ENCODE results near the gene CRBN. TPM values are rescaled to one million over a fixed set of nuclear protein-coding genes. Genes with fewer than 3 reads are reported as not detected.
A peak's percentile ranks its signal among the peaks of the same experiment; 100 is the strongest.

The CRBN gene
- 100 to 1,000 TPM; 126 to 166 (median 139) TPM for total RNA-seq
- 181 TPM for total RNA-seq (2013)

- H3K9me3 ChIP-seq (ENCODE audit: control insufficient read depth, insufficient read depth, low read length) = no peaks in the 10 kb centered on the region
- H3K36me3 ChIP-seq (ENCODE audit: control insufficient read depth, insufficient read depth, low read length) = peaks cover 3% of the 10 kb centered on the region
- TF ChIP-seq, protein P1, sequence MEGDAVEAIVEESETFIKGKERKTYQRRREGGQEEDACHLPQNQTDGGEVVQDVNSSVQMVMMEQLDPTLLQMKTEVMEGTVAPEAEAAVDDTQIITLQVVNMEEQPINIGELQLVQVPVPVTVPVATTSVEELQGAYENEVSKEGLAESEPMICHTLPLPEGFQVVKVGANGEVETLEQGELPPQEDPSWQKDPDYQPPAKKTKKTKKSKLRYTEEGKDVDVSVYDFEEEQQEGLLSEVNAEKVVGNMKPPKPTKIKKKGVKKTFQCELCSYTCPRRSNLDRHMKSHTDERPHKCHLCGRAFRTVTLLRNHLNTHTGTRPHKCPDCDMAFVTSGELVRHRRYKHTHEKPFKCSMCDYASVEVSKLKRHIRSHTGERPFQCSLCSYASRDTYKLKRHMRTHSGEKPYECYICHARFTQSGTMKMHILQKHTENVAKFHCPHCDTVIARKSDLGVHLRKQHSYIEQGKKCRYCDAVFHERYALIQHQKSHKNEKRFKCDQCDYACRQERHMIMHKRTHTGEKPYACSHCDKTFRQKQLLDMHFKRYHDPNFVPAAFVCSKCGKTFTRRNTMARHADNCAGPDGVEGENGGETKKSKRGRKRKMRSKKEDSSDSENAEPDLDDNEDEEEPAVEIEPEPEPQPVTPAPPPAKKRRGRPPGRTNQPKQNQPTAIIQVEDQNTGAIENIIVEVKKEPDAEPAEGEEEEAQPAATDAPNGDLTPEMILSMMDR (IDR thresholded peaks at IDR 0.05) = peak; percentile 99
- H3K4me1 Mint-ChIP-seq = peaks cover 42 to 43% of the 10 kb centered on the region in 2 donors
- H3K4me1 ChIP-seq (ENCODE audit: control insufficient read depth, insufficient read depth, low read length) = peaks cover 18% of the 10 kb centered on the region
- peak within 1 kb of the TSS; percentile 90 to 92 for H3K27ac Mint-ChIP-seq
- DNase-seq (peak; percentile 89 to 95), ATAC-seq (peak; percentile 96 to 99 (median 98))
- peak within 1 kb of the TSS; percentile 95 for H3K4me3 Mint-ChIP-seq
- intact Hi-C loops (cut with micrococcal nuclease) = loop anchor here (2.0 to 10.0 kb wide), 3 partner anchors 53 to 1945 kb away; partner anchors contain the start of genes ARL8B, ITPR1 and TRNT1
- H3K36me3 Mint-ChIP-seq = no peaks in the 10 kb centered on the region
- peak within 1 kb of the TSS; percentile 62 for H3K4me3 ChIP-seq (ENCODE audit: low read length)
- H3K9me3 Mint-ChIP-seq = no peaks in the 10 kb centered on the region
- peak within 1 kb of the TSS; percentile 64 for H3K27ac ChIP-seq (ENCODE audit: low read length)
- no peaks in the 10 kb centered on the region for H3K27me3 ChIP-seq (ENCODE audit: control insufficient read depth, insufficient read depth, low read length)
- no peaks in the 10 kb centered on the region for H3K27me3 Mint-ChIP-seq (ENCODE audit: low read depth in 2 of 2)
- 1% methylated on average over 56 of the region's 56 CpGs for WGBS (ENCODE audit: insufficient coverage)
Observed at GRCh38 chr3:3179407-3180094, at the start of gene CRBN. TSS of gene CRBN (minus strand) at chr3:3179691. CDS start at chr3:3179687, 4 bp downstream.

DNA sequence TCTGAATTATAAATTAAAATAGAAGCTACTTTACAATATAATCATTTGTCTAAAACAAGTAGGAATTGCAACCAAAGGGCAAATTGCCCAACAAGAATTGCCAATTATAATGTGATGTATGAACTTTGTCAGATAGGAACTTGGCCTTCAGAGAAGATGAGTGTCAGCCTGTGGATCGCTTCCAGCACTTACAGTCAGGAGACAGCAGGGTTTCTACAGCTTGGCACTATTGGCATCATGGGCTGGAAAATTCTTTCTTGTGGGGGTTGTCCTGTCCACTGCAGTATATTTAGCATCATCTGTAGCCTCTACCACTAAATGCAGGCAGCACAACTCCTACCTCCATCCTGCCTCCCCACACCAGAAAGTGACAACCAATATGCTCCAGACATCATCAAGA is 48.1 kb upstream of the CRBN start:
- ATAC-seq = no peak
- no peak overlapping the region for H3K27ac Mint-ChIP-seq
- intact Hi-C loops (cut with micrococcal nuclease) = no loop called here

GRCh38 chr3:3221528-3221927 is 42.0 kb upstream of the CRBN start:
- intact Hi-C loops (cut with micrococcal nuclease) = no loop called here
- TF ChIP-seq, protein P1 (IDR thresholded peaks at IDR 0.05) = no peak
- H3K36me3 Mint-ChIP-seq = no peaks in the 10 kb centered on the region
- no peaks in the 10 kb centered on the region for H3K4me1 Mint-ChIP-seq
- no peaks in the 10 kb centered on the region for H3K36me3 ChIP-seq (ENCODE audit: control insufficient read depth, insufficient read depth, low read length)
- peaks cover 0 to 9% of the 10 kb centered on the region in 2 donors for H3K27me3 Mint-ChIP-seq (ENCODE audit: low read depth in 2 of 2)
- ATAC-seq = no peak
- no peak overlapping the region for H3K4me3 ChIP-seq (ENCODE audit: low read length)
- no peaks in the 10 kb centered on the region for H3K4me1 ChIP-seq (ENCODE audit: control insufficient read depth, insufficient read depth, low read length)
- no peak overlapping the region for H3K27ac ChIP-seq (ENCODE audit: low read length)
- 95% methylated on average over 2 of the region's 2 CpGs for WGBS (ENCODE audit: insufficient coverage)
- no peak overlapping the region for H3K27ac Mint-ChIP-seq
- no peaks in the 10 kb centered on the region for H3K27me3 ChIP-seq (ENCODE audit: control insufficient read depth, insufficient read depth, low read length)
- no peak overlapping the region for H3K4me3 Mint-ChIP-seq
- no peaks in the 10 kb centered on the region for H3K9me3 Mint-ChIP-seq
- no peak for DNase-seq
- H3K9me3 ChIP-seq (ENCODE audit: control insufficient read depth, insufficient read depth, low read length) = no peaks in the 10 kb centered on the region

More for the DNA sequence above, 48.1 kb upstream of the CRBN start:
- WGBS (ENCODE audit: insufficient coverage) = 0% methylated on average over 1 of the region's 1 CpG
- no peaks in the 10 kb centered on the region for H3K27me3 ChIP-seq (ENCODE audit: control insufficient read depth, insufficient read depth, low read length)
- H3K36me3 Mint-ChIP-seq = no peaks in the 10 kb centered on the region
- peaks cover 0 to 6% of the 10 kb centered on the region in 2 donors for H3K27me3 Mint-ChIP-seq (ENCODE audit: low read depth in 2 of 2)
- no peaks in the 10 kb centered on the region for H3K9me3 ChIP-seq (ENCODE audit: control insufficient read depth, insufficient read depth, low read length)
- no peak for DNase-seq
- no peaks in the 10 kb centered on the region for H3K4me1 ChIP-seq (ENCODE audit: control insufficient read depth, insufficient read depth, low read length)
- H3K36me3 ChIP-seq (ENCODE audit: control insufficient read depth, insufficient read depth, low read length) = no peaks in the 10 kb centered on the region
- no peaks in the 10 kb centered on the region for H3K9me3 Mint-ChIP-seq
- H3K4me1 Mint-ChIP-seq = no peaks in the 10 kb centered on the region
- H3K4me3 Mint-ChIP-seq = no peak overlapping the region
- H3K27ac ChIP-seq (ENCODE audit: low read length) = no peak overlapping the region
- no peak overlapping the region for H3K4me3 ChIP-seq (ENCODE audit: low read length)
- TF ChIP-seq, protein P1 (IDR thresholded peaks at IDR 0.05) = no peak
